ENCODE data around the gene PRR23E.

Gene PRR23E

GRCh38 chr3:127206611-127207516, 13.9 kb downstream of the PRR23E start:
- DNase-seq, result no peak
- no peak overlapping the region for H3K27ac Mint-ChIP-seq
- H3K4me3 Mint-ChIP-seq, result no peak overlapping the region
- H3K9me3 Mint-ChIP-seq, result no peaks in the 10 kb centered on the region
- CTCF ChIA-PET, result no interaction called here
- no peaks in the 10 kb centered on the region for H3K36me3 Mint-ChIP-seq
- H3K27me3 Mint-ChIP-seq, result peaks cover 4% of the 10 kb centered on the region
- H3K4me1 Mint-ChIP-seq, result no peaks in the 10 kb centered on the region

- no peaks in the 10 kb centered on the region for H3K4me1 Mint-ChIP-seq
- no peak for DNase-seq
- CTCF ChIA-PET, result no interaction called here
- no peak overlapping the region for H3K4me3 Mint-ChIP-seq
- H3K27me3 Mint-ChIP-seq, result peaks cover 4% of the 10 kb centered on the region
- no peaks in the 10 kb centered on the region for H3K9me3 Mint-ChIP-seq
- no peak overlapping the region for H3K27ac Mint-ChIP-seq
- H3K36me3 Mint-ChIP-seq, result no peaks in the 10 kb centered on the region
These were observed 15.0 kb downstream of the PRR23E start for GRCh38 chr3:127207727-127208482.

GRCh38 chr3:127208483-127209100, 15.7 kb downstream of the PRR23E start:
- no peaks in the 10 kb centered on the region for H3K36me3 Mint-ChIP-seq
- no peaks in the 10 kb centered on the region for H3K4me1 Mint-ChIP-seq
- H3K4me3 Mint-ChIP-seq, result no peak overlapping the region
- H3K9me3 Mint-ChIP-seq, result no peaks in the 10 kb centered on the region
- no peak overlapping the region for H3K27ac Mint-ChIP-seq
- CTCF ChIA-PET, result no interaction called here
- DNase-seq, result no peak
- peaks cover 4% of the 10 kb centered on the region for H3K27me3 Mint-ChIP-seq

- DNase-seq, result no peak
- H3K36me3 Mint-ChIP-seq, result no peaks in the 10 kb centered on the region
- no peaks in the 10 kb centered on the region for H3K4me1 Mint-ChIP-seq
- no peak overlapping the region for H3K27ac Mint-ChIP-seq
- CTCF ChIA-PET, result no interaction called here
- peaks cover 8% of the 10 kb centered on the region for H3K27me3 Mint-ChIP-seq
- no peak overlapping the region for H3K4me3 Mint-ChIP-seq
- no peaks in the 10 kb centered on the region for H3K9me3 Mint-ChIP-seq
These were observed 16.4 kb downstream of the PRR23E start for GRCh38 chr3:127209155-127209839.

GRCh38 chr3:127209840-127210653, 17.1 kb downstream of the PRR23E start:
- no peaks in the 10 kb centered on the region for H3K4me1 Mint-ChIP-seq
- no peaks in the 10 kb centered on the region for H3K9me3 Mint-ChIP-seq
- no peaks in the 10 kb centered on the region for H3K36me3 Mint-ChIP-seq
- no peak for DNase-seq
- peaks cover 5% of the 10 kb centered on the region for H3K27me3 Mint-ChIP-seq
- H3K27ac Mint-ChIP-seq, result no peak overlapping the region
- CTCF ChIA-PET, result no interaction called here
- no peak overlapping the region for H3K4me3 Mint-ChIP-seq

GRCh38 chr3:127210654-127210943, 17.7 kb downstream of the PRR23E start:
- H3K9me3 Mint-ChIP-seq, result no peaks in the 10 kb centered on the region
- DNase-seq, result no peak
- H3K27me3 Mint-ChIP-seq, result peaks cover 4% of the 10 kb centered on the region
- H3K27ac Mint-ChIP-seq, result no peak overlapping the region
- no peak overlapping the region for H3K4me3 Mint-ChIP-seq
- H3K4me1 Mint-ChIP-seq, result no peaks in the 10 kb centered on the region
- CTCF ChIA-PET, result no interaction called here
- no peaks in the 10 kb centered on the region for H3K36me3 Mint-ChIP-seq

- Mint-ChIP-seq H3K4me3 (no peak overlapping the region), H3K4me1 (no peaks in the 10 kb centered on the region), H3K36me3 (no peaks in the 10 kb centered on the region), H3K27ac (no peak overlapping the region), H3K9me3 (no peaks in the 10 kb centered on the region), H3K27me3 (peaks cover 4% of the 10 kb centered on the region)
- DNase-seq, result no peak
- CTCF ChIA-PET, result no interaction called here
These were observed 18.5 kb downstream of the PRR23E start for GRCh38 chr3:127211118-127212060.

GRCh38 chr3:127212231-127212630, 19.3 kb downstream of the PRR23E start:
- Mint-ChIP-seq H3K36me3 (no peaks in the 10 kb centered on the region), H3K27ac (no peak overlapping the region), H3K9me3 (no peaks in the 10 kb centered on the region), H3K4me1 (no peaks in the 10 kb centered on the region), H3K4me3 (no peak overlapping the region), H3K27me3 (peaks cover 4% of the 10 kb centered on the region)
- CTCF ChIA-PET, result no interaction called here
- no peak for DNase-seq

GRCh38 chr3:127212711-127213110, 19.8 kb downstream of the PRR23E start:
- Mint-ChIP-seq H3K9me3 (no peaks in the 10 kb centered on the region), H3K27ac (no peak overlapping the region), H3K27me3 (peaks cover 4% of the 10 kb centered on the region), H3K4me3 (no peak overlapping the region), H3K4me1 (no peaks in the 10 kb centered on the region), H3K36me3 (no peaks in the 10 kb centered on the region)
- CTCF ChIA-PET, result no interaction called here
- no peak for DNase-seq

GRCh38 chr3:127213381-127213918, 20.5 kb downstream of the PRR23E start:
- Mint-ChIP-seq H3K4me3 (no peak overlapping the region), H3K36me3 (no peaks in the 10 kb centered on the region), H3K27me3 (peaks cover 4% of the 10 kb centered on the region), H3K27ac (no peak overlapping the region), H3K4me1 (no peaks in the 10 kb centered on the region), H3K9me3 (no peaks in the 10 kb centered on the region)
- DNase-seq, result no peak
- CTCF ChIA-PET, result no interaction called here

- H3K4me1 Mint-ChIP-seq, result no peaks in the 10 kb centered on the region
- no peak overlapping the region for H3K27ac Mint-ChIP-seq
- H3K4me3 Mint-ChIP-seq, result no peak overlapping the region
- CTCF ChIA-PET, result no interaction called here
- H3K9me3 Mint-ChIP-seq, result no peaks in the 10 kb centered on the region
- peaks cover 4% of the 10 kb centered on the region for H3K27me3 Mint-ChIP-seq
- no peak for DNase-seq
- H3K36me3 Mint-ChIP-seq, result no peaks in the 10 kb centered on the region
These were observed 22.0 kb downstream of the PRR23E start for GRCh38 chr3:127214975-127215374.

- no peak overlapping the region for H3K27ac Mint-ChIP-seq
- H3K36me3 Mint-ChIP-seq, result no peaks in the 10 kb centered on the region
- CTCF ChIA-PET, result no interaction called here
- H3K9me3 Mint-ChIP-seq, result no peaks in the 10 kb centered on the region
- no peaks in the 10 kb centered on the region for H3K4me1 Mint-ChIP-seq
- H3K27me3 Mint-ChIP-seq, result peaks cover 4% of the 10 kb centered on the region
- DNase-seq, result no peak
- no peak overlapping the region for H3K4me3 Mint-ChIP-seq
These were observed 22.9 kb downstream of the PRR23E start for GRCh38 chr3:127215714-127216414.

All from activated naive CD4-positive, alpha-beta T cell treated with anti-CD3 and anti-CD28 coated beads, Interleukin-2, amount 10 ng/mL, durations not matched to agents 7 days and 5 days (primary cell).